ENCODE results near the gene CLRN2.

CLRN2 gene

GRCh38 chr4:17550549-17550948 is 35.6 kb downstream of the CLRN2 start:
- Histone ChIP-seq H3K4me1 (ENCODE audit: control insufficient read depth, insufficient read depth, low read length) (no peaks in the 10 kb centered on the region), H3K9ac (ENCODE audit: low read depth, low read length) (no peak overlapping the region), H3K9me3 (replicated peaks; ENCODE audit: low read length) (no peaks in the 10 kb centered on the region), H3K36me3 (ENCODE audit: insufficient read depth, low read length) (no peaks in the 10 kb centered on the region), H3K4me3 (ENCODE audit: low read length) (no peak overlapping the region), H3K4me2 (ENCODE audit: low read length) (no peak overlapping the region), H3K27me3 (ENCODE audit: control insufficient read depth, insufficient read depth, low read length) (peaks cover 19% of the 10 kb centered on the region)

- Histone ChIP-seq H3K9me3 (replicated peaks; ENCODE audit: low read length) (no peaks in the 10 kb centered on the region), H3K4me2 (ENCODE audit: low read length) (no peak overlapping the region), H3K9ac (ENCODE audit: low read depth, low read length) (no peak overlapping the region), H3K4me3 (ENCODE audit: low read length) (no peak overlapping the region), H3K4me1 (ENCODE audit: control insufficient read depth, insufficient read depth, low read length) (no peaks in the 10 kb centered on the region), H3K27me3 (ENCODE audit: control insufficient read depth, insufficient read depth, low read length) (peaks cover 26% of the 10 kb centered on the region), H3K36me3 (ENCODE audit: insufficient read depth, low read length) (no peaks in the 10 kb centered on the region)
These were observed 37.5 kb downstream of the CLRN2 start for GRCh38 chr4:17552427-17552826.

GRCh38 chr4:17554568-17554967 is 39.6 kb downstream of the CLRN2 start:
- no peak overlapping the region for H3K4me3 ChIP-seq (ENCODE audit: low read length)
- peaks cover 26% of the 10 kb centered on the region for H3K27me3 ChIP-seq (ENCODE audit: control insufficient read depth, insufficient read depth, low read length)
- no peaks in the 10 kb centered on the region for H3K36me3 ChIP-seq (ENCODE audit: insufficient read depth, low read length)
- no peaks in the 10 kb centered on the region for H3K4me1 ChIP-seq (ENCODE audit: control insufficient read depth, insufficient read depth, low read length)
- H3K4me2 ChIP-seq (ENCODE audit: low read length), result no peak overlapping the region
- H3K9ac ChIP-seq (ENCODE audit: low read depth, low read length), result no peak overlapping the region
- no peaks in the 10 kb centered on the region for H3K9me3 ChIP-seq (replicated peaks; ENCODE audit: low read length)

DNA sequence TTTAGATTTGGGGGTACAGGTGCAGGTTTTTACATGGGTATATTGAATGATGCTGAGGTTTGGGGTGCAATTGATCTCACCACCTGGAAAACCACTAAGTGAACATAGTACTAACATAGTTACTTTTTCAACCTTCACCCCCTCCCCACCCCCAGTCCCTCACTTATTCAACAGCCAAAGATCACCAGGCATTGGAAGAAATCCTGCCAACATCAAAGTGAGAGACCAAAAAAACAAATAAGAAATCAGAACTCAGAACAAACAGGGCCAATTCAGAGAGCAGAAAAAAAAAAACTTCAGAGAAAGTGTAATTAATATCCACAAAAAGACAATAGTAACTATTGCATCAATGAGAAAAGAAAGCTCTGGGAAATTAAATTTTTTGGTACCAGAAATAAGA is 41.5 kb downstream of the CLRN2 start:
- H3K36me3 ChIP-seq (ENCODE audit: insufficient read depth, low read length), result no peaks in the 10 kb centered on the region
- H3K4me3 ChIP-seq (ENCODE audit: low read length), result no peak overlapping the region
- H3K27me3 ChIP-seq (ENCODE audit: control insufficient read depth, insufficient read depth, low read length), result peaks cover 26% of the 10 kb centered on the region
- no peaks in the 10 kb centered on the region for H3K9me3 ChIP-seq (replicated peaks; ENCODE audit: low read length)
- H3K4me2 ChIP-seq (ENCODE audit: low read length), result no peak overlapping the region
- H3K4me1 ChIP-seq (ENCODE audit: control insufficient read depth, insufficient read depth, low read length), result peaks cover 6% of the 10 kb centered on the region
- no peak overlapping the region for H3K9ac ChIP-seq (ENCODE audit: low read depth, low read length)

DNA sequence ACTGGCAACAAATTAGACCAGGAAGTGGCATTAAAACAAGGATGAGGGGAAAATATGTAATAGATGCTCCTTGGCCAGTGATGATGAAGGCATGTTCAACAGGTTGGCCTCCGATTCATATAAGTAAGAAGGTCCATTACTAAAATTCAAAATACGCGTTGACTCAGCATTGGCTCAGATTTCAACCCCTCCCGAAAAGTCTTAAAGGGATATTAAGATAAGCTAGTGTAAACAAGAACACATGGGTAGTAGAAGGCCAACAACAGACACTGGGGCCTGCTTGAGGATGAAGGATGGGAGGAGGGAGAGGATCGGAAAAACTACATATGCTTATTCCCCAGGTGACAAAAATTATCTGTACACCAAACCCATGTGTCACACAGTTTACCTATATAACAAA is 42.9 kb downstream of the CLRN2 start:
- Histone ChIP-seq H3K36me3 (ENCODE audit: insufficient read depth, low read length) (no peaks in the 10 kb centered on the region), H3K4me3 (ENCODE audit: low read length) (no peak overlapping the region), H3K4me1 (ENCODE audit: control insufficient read depth, insufficient read depth, low read length) (peaks cover 13% of the 10 kb centered on the region), H3K9me3 (replicated peaks; ENCODE audit: low read length) (no peaks in the 10 kb centered on the region), H3K27me3 (ENCODE audit: control insufficient read depth, insufficient read depth, low read length) (peaks cover 17% of the 10 kb centered on the region), H3K9ac (ENCODE audit: low read depth, low read length) (no peak overlapping the region), H3K4me2 (ENCODE audit: low read length) (no peak overlapping the region)

DNA sequence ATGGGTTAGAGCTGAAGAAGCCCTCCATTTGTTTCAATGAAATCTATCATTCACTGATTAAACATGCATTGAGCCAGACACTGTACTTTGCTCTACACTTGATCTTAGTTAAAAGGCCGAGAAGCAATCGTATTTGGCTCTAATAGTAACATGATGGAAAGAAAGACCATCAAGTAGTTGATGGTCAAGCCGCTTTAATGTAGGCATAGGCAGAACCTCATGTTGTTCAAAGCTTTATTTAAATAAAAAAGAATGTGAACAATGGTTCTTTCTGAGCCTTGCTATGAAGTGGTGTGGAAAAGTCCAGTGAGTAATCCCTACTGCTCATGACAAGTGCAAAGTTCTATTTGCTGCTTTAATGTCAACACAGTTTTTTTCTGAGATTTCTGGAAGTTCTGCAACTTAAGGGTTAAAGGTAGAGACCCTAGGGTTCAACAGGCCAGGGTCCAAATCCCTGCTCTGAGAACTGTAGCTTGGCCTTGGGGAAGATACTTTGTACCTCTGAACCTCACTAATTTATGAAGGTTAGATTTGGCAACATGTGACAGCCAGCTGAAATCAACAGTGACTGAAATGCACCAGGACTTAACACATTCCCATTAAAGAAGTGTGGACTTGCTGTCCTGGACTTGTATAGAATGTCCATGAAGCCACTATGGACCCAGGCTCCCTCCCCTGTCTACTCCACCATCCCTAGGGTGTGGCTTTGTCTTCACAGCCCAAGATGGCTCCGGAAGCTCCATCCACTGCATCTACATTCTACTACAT is 44.2 kb downstream of the CLRN2 start:
- Histone ChIP-seq H3K36me3 (ENCODE audit: insufficient read depth, low read length) (no peaks in the 10 kb centered on the region), H3K4me3 (ENCODE audit: low read length) (no peak overlapping the region)

GRCh38 chr4:17559709-17560048 is 44.7 kb downstream of the CLRN2 start:
- Histone ChIP-seq H3K4me3 (ENCODE audit: low read length) (no peak overlapping the region), H3K9me3 (replicated peaks; ENCODE audit: low read length) (no peaks in the 10 kb centered on the region), H3K27me3 (ENCODE audit: control insufficient read depth, insufficient read depth, low read length) (peaks cover 15% of the 10 kb centered on the region), H3K4me2 (ENCODE audit: low read length) (no peak overlapping the region), H3K9ac (ENCODE audit: low read depth, low read length) (no peak overlapping the region), H3K4me1 (ENCODE audit: control insufficient read depth, insufficient read depth, low read length) (peaks cover 13% of the 10 kb centered on the region), H3K36me3 (ENCODE audit: insufficient read depth, low read length) (no peaks in the 10 kb centered on the region)

More for the DNA sequence above, 44.2 kb downstream of the CLRN2 start:
- Histone ChIP-seq H3K4me2 (ENCODE audit: low read length) (no peak overlapping the region), H3K9me3 (replicated peaks; ENCODE audit: low read length) (no peaks in the 10 kb centered on the region), H3K4me1 (ENCODE audit: control insufficient read depth, insufficient read depth, low read length) (peaks cover 13% of the 10 kb centered on the region), H3K27me3 (ENCODE audit: control insufficient read depth, insufficient read depth, low read length) (peaks cover 17% of the 10 kb centered on the region), H3K9ac (ENCODE audit: low read depth, low read length) (no peak overlapping the region)

- Histone ChIP-seq H3K36me3 (ENCODE audit: insufficient read depth, low read length) (no peaks in the 10 kb centered on the region), H3K9me3 (replicated peaks; ENCODE audit: low read length) (no peaks in the 10 kb centered on the region), H3K4me2 (ENCODE audit: low read length) (no peak overlapping the region), H3K27me3 (ENCODE audit: control insufficient read depth, insufficient read depth, low read length) (peaks cover 10% of the 10 kb centered on the region), H3K9ac (ENCODE audit: low read depth, low read length) (no peak overlapping the region), H3K4me1 (ENCODE audit: control insufficient read depth, insufficient read depth, low read length) (peaks cover 13% of the 10 kb centered on the region), H3K4me3 (ENCODE audit: low read length) (no peak overlapping the region)
These were observed 45.2 kb downstream of the CLRN2 start for GRCh38 chr4:17560065-17560673.

- Histone ChIP-seq H3K4me3 (ENCODE audit: low read length) (no peak overlapping the region), H3K4me2 (ENCODE audit: low read length) (peak overlapping the region; percentile 58), H3K9me3 (replicated peaks; ENCODE audit: low read length) (no peaks in the 10 kb centered on the region), H3K27me3 (ENCODE audit: control insufficient read depth, insufficient read depth, low read length) (peaks cover 4% of the 10 kb centered on the region), H3K4me1 (ENCODE audit: control insufficient read depth, insufficient read depth, low read length) (peaks cover 13% of the 10 kb centered on the region), H3K9ac (ENCODE audit: low read depth, low read length) (no peak overlapping the region), H3K36me3 (ENCODE audit: insufficient read depth, low read length) (no peaks in the 10 kb centered on the region)
These were observed 46.4 kb downstream of the CLRN2 start for GRCh38 chr4:17561195-17561909.

GRCh38 chr4:17562157-17562556 is 47.2 kb downstream of the CLRN2 start:
- Histone ChIP-seq H3K9me3 (replicated peaks; ENCODE audit: low read length) (no peaks in the 10 kb centered on the region), H3K27me3 (ENCODE audit: control insufficient read depth, insufficient read depth, low read length) (peaks cover 4% of the 10 kb centered on the region), H3K36me3 (ENCODE audit: insufficient read depth, low read length) (no peaks in the 10 kb centered on the region), H3K9ac (ENCODE audit: low read depth, low read length) (no peak overlapping the region), H3K4me1 (ENCODE audit: control insufficient read depth, insufficient read depth, low read length) (peaks cover 13% of the 10 kb centered on the region), H3K4me2 (ENCODE audit: low read length) (no peak overlapping the region), H3K4me3 (ENCODE audit: low read length) (no peak overlapping the region)

- H3K9ac ChIP-seq (ENCODE audit: low read depth, low read length), result no peak overlapping the region
- peaks cover 13% of the 10 kb centered on the region for H3K4me1 ChIP-seq (ENCODE audit: control insufficient read depth, insufficient read depth, low read length)
- no peaks in the 10 kb centered on the region for H3K9me3 ChIP-seq (replicated peaks; ENCODE audit: low read length)
- H3K4me2 ChIP-seq (ENCODE audit: low read length), result no peak overlapping the region
- no peak overlapping the region for H3K4me3 ChIP-seq (ENCODE audit: low read length)
- H3K36me3 ChIP-seq (ENCODE audit: insufficient read depth, low read length), result no peaks in the 10 kb centered on the region
- H3K27me3 ChIP-seq (ENCODE audit: control insufficient read depth, insufficient read depth, low read length), result peaks cover 4% of the 10 kb centered on the region
These were observed 50.9 kb downstream of the CLRN2 start for GRCh38 chr4:17565846-17566245.

All from skeletal muscle satellite cell (primary cell).